Type B pancreatic cell (in vitro differentiated cells): Measurements from ENCODE around the gene ZBTB44. TPM values are rescaled to one million over a fixed set of nuclear protein-coding genes. Genes with fewer than 3 reads are reported as not detected.

ENCODE experiments used
- DNase-seq: peaks from one replicate; pipeline ENCODE4 v3.0.0; 2021; ENCODE audit warnings: mixed read lengths; ENCODE audit not compliant: unreplicated experiment; ENCODE audit errors: extremely low spot score
- H3K27ac Mint-ChIP-seq: 2 replicates; pipeline ENCODE4 v1.8.0; 2021; ENCODE audit warnings: mild to moderate bottlenecking, mixed read lengths
- H3K27me3 Mint-ChIP-seq: 2 replicates; pipeline ENCODE4 v1.8.0; 2021; ENCODE audit warnings: mixed read lengths
- H3K36me3 Mint-ChIP-seq: 2 replicates; pipeline ENCODE4 v1.8.0; 2021; ENCODE audit warnings: mixed read lengths
- H3K4me1 Mint-ChIP-seq: one replicate; pipeline ENCODE4 v1.8.0; 2021; ENCODE audit warnings: mixed read lengths; ENCODE audit not compliant: unreplicated experiment
- H3K4me3 Mint-ChIP-seq: 2 replicates; pipeline ENCODE4 v1.8.0; 2021; ENCODE audit warnings: mild to moderate bottlenecking, mixed read lengths
- H3K9me3 Mint-ChIP-seq: 2 replicates; pipeline ENCODE4 v1.8.0; 2021; ENCODE audit warnings: mixed read lengths
- total RNA-seq: library from RNA; stranded (reverse); gene quantifications from 2 replicates; pipeline ENCODE4 v1.2.1, GENCODE V29; 2021; ENCODE audit warnings: low replicate concordance
- TF ChIP-seq, protein P1 (sequence below): fragments of 200-600 bp; sonication (generic); conservative IDR thresholded peaks from 2 replicates; pipeline ENCODE4 v1.5.0; 2021; ENCODE audit warnings: antibody characterized with exemption, mild to moderate bottlenecking

The ZBTB44 gene
- total RNA-seq, 1 donor from 2014 or later = 37.3 TPM

DNA sequence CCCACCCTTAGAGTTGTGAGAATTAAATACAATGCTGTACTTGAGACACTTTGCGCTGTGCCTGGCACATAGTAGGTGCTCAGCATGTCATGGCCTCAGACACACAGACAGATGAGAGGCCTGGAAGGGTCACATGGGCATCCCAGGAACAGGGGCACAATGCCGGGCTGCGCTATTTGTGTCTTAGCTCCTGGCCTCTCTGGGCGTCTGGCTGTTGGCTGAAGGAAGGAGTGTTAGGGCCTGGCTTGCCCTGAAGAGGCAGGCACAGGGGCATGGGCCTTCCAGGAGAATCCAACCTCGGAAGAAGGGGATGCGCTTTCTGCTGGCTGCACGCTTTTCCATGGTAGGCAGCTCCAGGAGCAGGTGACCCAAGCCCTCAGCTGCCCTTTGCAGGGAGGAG is 113.7 kb downstream of the ZBTB44 start:
- peaks cover 12% of the 10 kb centered on the region for H3K36me3 Mint-ChIP-seq
- no peaks in the 10 kb centered on the region for H3K4me1 Mint-ChIP-seq
- H3K9me3 Mint-ChIP-seq = no peaks in the 10 kb centered on the region
- DNase-seq = no peak
- TF ChIP-seq, protein P1, sequence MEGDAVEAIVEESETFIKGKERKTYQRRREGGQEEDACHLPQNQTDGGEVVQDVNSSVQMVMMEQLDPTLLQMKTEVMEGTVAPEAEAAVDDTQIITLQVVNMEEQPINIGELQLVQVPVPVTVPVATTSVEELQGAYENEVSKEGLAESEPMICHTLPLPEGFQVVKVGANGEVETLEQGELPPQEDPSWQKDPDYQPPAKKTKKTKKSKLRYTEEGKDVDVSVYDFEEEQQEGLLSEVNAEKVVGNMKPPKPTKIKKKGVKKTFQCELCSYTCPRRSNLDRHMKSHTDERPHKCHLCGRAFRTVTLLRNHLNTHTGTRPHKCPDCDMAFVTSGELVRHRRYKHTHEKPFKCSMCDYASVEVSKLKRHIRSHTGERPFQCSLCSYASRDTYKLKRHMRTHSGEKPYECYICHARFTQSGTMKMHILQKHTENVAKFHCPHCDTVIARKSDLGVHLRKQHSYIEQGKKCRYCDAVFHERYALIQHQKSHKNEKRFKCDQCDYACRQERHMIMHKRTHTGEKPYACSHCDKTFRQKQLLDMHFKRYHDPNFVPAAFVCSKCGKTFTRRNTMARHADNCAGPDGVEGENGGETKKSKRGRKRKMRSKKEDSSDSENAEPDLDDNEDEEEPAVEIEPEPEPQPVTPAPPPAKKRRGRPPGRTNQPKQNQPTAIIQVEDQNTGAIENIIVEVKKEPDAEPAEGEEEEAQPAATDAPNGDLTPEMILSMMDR = no peak
- no peak overlapping the region for H3K4me3 Mint-ChIP-seq
- no peaks in the 10 kb centered on the region for H3K27me3 Mint-ChIP-seq
- no peak overlapping the region for H3K27ac Mint-ChIP-seq

DNA sequence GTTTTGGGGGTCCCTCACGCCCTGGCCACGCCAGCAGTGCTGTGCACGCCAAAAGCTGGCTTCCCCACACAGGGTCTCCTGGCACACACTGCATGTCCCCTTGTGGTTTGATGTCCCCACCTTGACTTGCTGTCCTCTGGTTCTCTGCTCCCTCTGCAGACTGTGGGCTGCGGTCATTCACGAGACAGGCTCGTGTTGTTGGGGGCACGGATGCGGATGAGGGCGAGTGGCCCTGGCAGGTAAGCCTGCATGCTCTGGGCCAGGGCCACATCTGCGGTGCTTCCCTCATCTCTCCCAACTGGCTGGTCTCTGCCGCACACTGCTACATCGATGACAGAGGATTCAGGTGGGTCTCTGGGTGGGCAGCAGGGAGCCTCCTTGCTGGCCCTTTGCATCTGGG is 114.9 kb downstream of the ZBTB44 start:
- H3K4me1 Mint-ChIP-seq = no peaks in the 10 kb centered on the region
- TF ChIP-seq, protein P1 = no peak
- H3K27ac Mint-ChIP-seq = no peak overlapping the region
- H3K9me3 Mint-ChIP-seq = no peaks in the 10 kb centered on the region
- DNase-seq = no peak
- peaks cover 12% of the 10 kb centered on the region for H3K36me3 Mint-ChIP-seq
- no peak overlapping the region for H3K4me3 Mint-ChIP-seq
- H3K27me3 Mint-ChIP-seq = no peaks in the 10 kb centered on the region

DNA sequence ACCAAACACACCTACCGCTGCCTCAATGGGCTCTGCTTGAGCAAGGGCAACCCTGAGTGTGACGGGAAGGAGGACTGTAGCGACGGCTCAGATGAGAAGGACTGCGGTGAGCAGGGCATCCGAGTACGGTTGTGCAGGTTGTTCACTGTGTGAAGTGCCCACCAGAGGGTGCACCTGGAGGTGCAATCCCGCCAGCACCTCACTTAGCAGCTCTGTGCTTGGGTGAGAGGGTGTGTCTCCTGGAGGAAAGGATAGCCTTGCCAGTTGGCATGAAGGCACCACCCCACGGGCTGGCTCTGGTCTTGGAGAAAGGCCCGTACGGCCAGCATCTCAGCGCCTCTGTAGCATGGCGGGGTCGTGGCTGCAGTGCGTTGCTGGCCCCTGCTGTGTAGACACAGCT is 115.8 kb downstream of the ZBTB44 start:
- DNase-seq = no peak
- H3K4me3 Mint-ChIP-seq = no peak overlapping the region
- H3K27me3 Mint-ChIP-seq = no peaks in the 10 kb centered on the region
- no peak overlapping the region for H3K27ac Mint-ChIP-seq
- no peaks in the 10 kb centered on the region for H3K9me3 Mint-ChIP-seq
- peaks cover 13% of the 10 kb centered on the region for H3K36me3 Mint-ChIP-seq
- no peaks in the 10 kb centered on the region for H3K4me1 Mint-ChIP-seq
- TF ChIP-seq, protein P1 = no peak

DNA sequence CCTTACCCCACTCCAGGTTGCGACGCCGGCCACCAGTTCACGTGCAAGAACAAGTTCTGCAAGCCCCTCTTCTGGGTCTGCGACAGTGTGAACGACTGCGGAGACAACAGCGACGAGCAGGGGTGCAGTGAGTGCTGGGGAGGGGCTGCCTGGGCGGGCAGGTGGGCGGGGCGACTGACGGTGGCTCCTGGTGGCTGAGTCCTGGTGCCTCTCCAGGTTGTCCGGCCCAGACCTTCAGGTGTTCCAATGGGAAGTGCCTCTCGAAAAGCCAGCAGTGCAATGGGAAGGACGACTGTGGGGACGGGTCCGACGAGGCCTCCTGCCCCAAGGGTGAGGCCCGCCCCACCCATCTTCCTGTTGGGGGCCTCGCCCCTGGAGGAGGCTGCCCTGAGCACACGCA is 116.4 kb downstream of the ZBTB44 start:
- no peak for DNase-seq
- H3K36me3 Mint-ChIP-seq = peaks cover 11% of the 10 kb centered on the region
- H3K9me3 Mint-ChIP-seq = no peaks in the 10 kb centered on the region
- no peak overlapping the region for H3K27ac Mint-ChIP-seq
- no peaks in the 10 kb centered on the region for H3K27me3 Mint-ChIP-seq
- TF ChIP-seq, protein P1 = no peak
- H3K4me3 Mint-ChIP-seq = no peak overlapping the region
- no peaks in the 10 kb centered on the region for H3K4me1 Mint-ChIP-seq

DNA sequence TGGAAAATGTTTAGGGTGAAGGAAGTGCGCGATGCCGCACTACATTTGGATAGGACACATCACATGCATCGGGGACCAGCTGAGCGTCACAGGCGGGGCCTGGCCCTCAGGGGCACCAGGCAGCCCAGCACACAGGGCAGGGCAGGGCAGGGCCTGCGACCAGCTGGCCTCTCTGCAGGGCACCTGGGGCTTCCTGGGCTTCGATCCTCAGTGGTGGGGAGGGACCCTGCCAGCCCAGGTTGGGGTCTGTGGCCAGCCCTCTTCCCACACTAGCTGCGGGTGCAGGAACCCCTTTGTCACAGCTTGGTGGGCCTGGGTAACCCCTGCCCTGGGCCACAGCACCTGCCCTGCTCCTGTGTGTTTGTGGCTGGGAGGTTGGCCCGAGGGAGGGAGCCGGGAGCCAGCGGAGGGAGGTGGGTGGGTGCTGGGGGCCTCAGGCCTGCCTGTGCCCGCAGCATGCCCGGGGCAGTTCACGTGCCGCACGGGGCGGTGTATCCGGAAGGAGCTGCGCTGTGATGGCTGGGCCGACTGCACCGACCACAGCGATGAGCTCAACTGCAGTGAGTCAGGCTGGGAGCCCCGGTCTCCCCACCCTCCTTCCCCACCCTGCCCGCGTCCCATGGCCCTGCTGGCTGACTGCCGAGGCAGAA is 117.2 kb downstream of the ZBTB44 start:
- TF ChIP-seq, protein P1 = no peak
- no peak for DNase-seq
- Mint-ChIP-seq H3K9me3 (no peaks in the 10 kb centered on the region), H3K36me3 (peaks cover 11% of the 10 kb centered on the region), H3K4me1 (no peaks in the 10 kb centered on the region), H3K27me3 (no peaks in the 10 kb centered on the region), H3K27ac (no peak overlapping the region), H3K4me3 (no peak overlapping the region)
